IMR-90 (cell line): Measurements from ENCODE around the gene SRRM3. TPM values are rescaled to one million over a fixed set of nuclear protein-coding genes. Genes with fewer than 3 reads are reported as not detected.
"Not testable (repeated sequence)": the region's sequence is repeated elsewhere in the genome, so short reads cannot be mapped to it uniquely, and the experiment has no call there.

Source experiments
- ATAC-seq: fragments of 200-7000 bp; cut with Tn5 transposase; 2 replicates; pipeline ENCODE4 v1.9.1; 2020; ENCODE audit warnings: low read depth, mild to moderate bottlenecking, moderate library complexity
- BruUV-seq: library from RNA; stranded (reverse); fragments of 400-500 nt; replicated peaks from 2 replicates; lab custom pipeline; 2021; lab: Mats Ljungman, UMichigan
- CTCF ChIA-PET: fragments of 300-600 bp; formaldehyde crosslinking; extraction: SDS; loops from one replicate; lab custom pipeline; 2021; ENCODE audit warnings: antibody characterized with exemption; lab: Yijun Ruan, JAX
- POLR2A ChIA-PET: fragments of 300-600 bp; sonication (Branson Sonifier 250); formaldehyde crosslinking; loops from one replicate; lab custom pipeline; 2022; ENCODE audit warnings: antibody characterized with exemption; ENCODE audit not compliant: unreplicated experiment; lab: Charles Lee
- DNase-seq: peaks from one replicate; pipeline ENCODE4 v3.0.0; 2013
- H2AFZ ChIP-seq: replicated peaks from 2 replicates; pipeline ENCODE3; 2013; ENCODE audit warnings: low read length, mild to moderate bottlenecking; ENCODE audit not compliant: poor library complexity
- H2AK5ac ChIP-seq: 2 replicates; pipeline ENCODE4 v1.6.1; 2013; ENCODE audit warnings: low read depth, low read length, inconsistent platforms
- H2AK9ac ChIP-seq: replicated peaks from 2 replicates; pipeline ENCODE3; 2013; ENCODE audit warnings: mild to moderate bottlenecking, low read depth, low read length, moderate library complexity; ENCODE audit not compliant: poor library complexity
- H2BK120ac ChIP-seq: 2 replicates; pipeline ENCODE4 v1.6.1; 2013; ENCODE audit warnings: low read depth, low read length, inconsistent platforms
- H2BK15ac ChIP-seq: 3 replicates; pipeline ENCODE4 v1.6.1; 2013; ENCODE audit warnings: low read depth, low read length, inconsistent platforms
- H2BK20ac ChIP-seq: 2 replicates; pipeline ENCODE4 v1.6.1; 2013; ENCODE audit warnings: low read depth, mild to moderate bottlenecking, inconsistent platforms, low read length, moderate library complexity
- H2BK5ac ChIP-seq: 2 replicates; pipeline ENCODE4 v1.6.1; 2013; ENCODE audit warnings: mild to moderate bottlenecking, low read depth, low read length, inconsistent platforms; ENCODE audit not compliant: poor library complexity, severe bottlenecking
- H3K14ac ChIP-seq: replicated peaks from 2 replicates; pipeline ENCODE4 v1.6.1; 2013; ENCODE audit warnings: low read depth, low read length, inconsistent platforms
- H3K18ac ChIP-seq: 2 replicates; pipeline ENCODE4 v1.6.1; 2013; ENCODE audit warnings: low read depth, low read length, control low read depth
- H3K23ac ChIP-seq: 2 replicates; pipeline ENCODE4 v1.6.1; 2013; ENCODE audit warnings: low read depth, low read length, inconsistent platforms
- H3K27ac ChIP-seq: 2 replicates; pipeline ENCODE4 v1.5.1; 2013; ENCODE audit warnings: mild to moderate bottlenecking, control low read depth, low read length; ENCODE audit not compliant: insufficient read depth
- H3K27me3 ChIP-seq: 2 replicates; pipeline ENCODE4 v1.6.1; 2013; ENCODE audit warnings: low read length; ENCODE audit not compliant: control insufficient read depth, insufficient read depth
- H3K36me3 ChIP-seq: 2 replicates; pipeline ENCODE4 v1.6.1; 2013; ENCODE audit warnings: low read length, mixed read lengths; ENCODE audit not compliant: control insufficient read depth, insufficient read depth
- H3K4ac ChIP-seq: 2 replicates; pipeline ENCODE4 v1.6.1; 2013; ENCODE audit warnings: low read depth, low read length, inconsistent platforms
- H3K4me1 ChIP-seq: 2 replicates; pipeline ENCODE4 v1.6.1; 2013; ENCODE audit warnings: low read length, mixed read lengths; ENCODE audit not compliant: control insufficient read depth, insufficient read depth
- H3K4me2 ChIP-seq: 2 replicates; pipeline ENCODE4 v1.6.1; 2013; ENCODE audit warnings: low read depth, mild to moderate bottlenecking, control low read depth, low read length, moderate library complexity
- H3K4me3 ChIP-seq: 2 replicates; pipeline ENCODE4 v1.5.1; 2013; ENCODE audit warnings: low read depth, mild to moderate bottlenecking, control low read depth, low read length, moderate library complexity; ENCODE audit not compliant: insufficient read depth
- H3K56ac ChIP-seq: 2 replicates; pipeline ENCODE4 v1.6.1; 2013; ENCODE audit warnings: low read length, inconsistent platforms; ENCODE audit not compliant: insufficient read depth; ENCODE audit errors: extremely low read depth
- H3K79me1 ChIP-seq, 2 experiments: 2 replicates each; pipeline ENCODE4 v1.6.1; 2013; ENCODE audit warnings: low read length in 2 of 2, inconsistent platforms in 1 of 2, low read depth in 1 of 2
- H3K9ac ChIP-seq: 2 replicates; pipeline ENCODE4 v1.6.1; 2013; ENCODE audit warnings: low read depth, low read length, control low read depth
- H3K9me1 ChIP-seq: 2 replicates; pipeline ENCODE4 v1.6.1; 2013; ENCODE audit warnings: low read length, inconsistent platforms; ENCODE audit not compliant: insufficient read depth
- H3K9me3 ChIP-seq: 2 replicates; pipeline ENCODE4 v1.6.1; 2013; ENCODE audit warnings: low read length; ENCODE audit not compliant: control insufficient read depth, insufficient read depth
- H4K20me1 ChIP-seq: 2 replicates; pipeline ENCODE4 v1.6.1; 2013; ENCODE audit warnings: low read length, inconsistent platforms; ENCODE audit not compliant: insufficient read depth
- H4K5ac ChIP-seq: 2 replicates; pipeline ENCODE4 v1.6.1; 2013; ENCODE audit warnings: mild to moderate bottlenecking, low read depth, low read length, control low read depth
- H4K8ac ChIP-seq, 2 experiments: 2 replicates each; pipeline ENCODE4 v1.6.1; 2013; ENCODE audit warnings: low read depth in 2 of 2, low read length in 2 of 2, control low read depth in 1 of 2, inconsistent platforms in 1 of 2
- H4K91ac ChIP-seq: 2 replicates; pipeline ENCODE4 v1.6.1; 2013; ENCODE audit warnings: low read depth, low read length, inconsistent platforms; ENCODE audit not compliant: insufficient read depth
- MAFK ChIP-seq: IDR thresholded peaks from 2 replicates; pipeline ENCODE4 v1.6.1; 2012; ENCODE audit warnings: low read depth, low read length, improper control_type of control experiment
- NFE2L2 ChIP-seq: fragments of 150-350 bp; IDR thresholded peaks from 2 replicates; pipeline ENCODE4 v1.6.1; 2016; ENCODE audit warnings: low read depth, mild to moderate bottlenecking, low read length
- RCOR1 ChIP-seq: IDR thresholded peaks from 2 replicates; pipeline ENCODE4 v1.6.1; 2012; ENCODE audit warnings: mild to moderate bottlenecking, low read length, improper control_type of control experiment; ENCODE audit not compliant: insufficient replicate concordance
- WGBS, 2 experiments: methylation state at CpG; one replicate each; pipeline versions ENCODE4 v1.1.5 to v1.1.7; 2013; ENCODE audit warnings: missing lambda C conversion rate in 2 of 2; ENCODE audit not compliant: insufficient read length in 1 of 2; ENCODE audit errors: extremely low coverage in 2 of 2; 5-methylcytosine and 5-hydroxymethylcytosine counted together
- dilution Hi-C: fragments of 300-500 bp; cut with HindIII; formaldehyde crosslinking; loops from one replicate; pipeline ENCODE4 v1.14.3; 2018; ENCODE audit warnings: low sequenced_read_pairs; ENCODE audit not compliant: unreplicated experiment
- in situ Hi-C: fragments of 300-500 bp; cut with MboI; formaldehyde crosslinking; loops from 3 replicates; pipeline ENCODE4 v1.14.3; 2019; ENCODE audit warnings: low sequenced_read_pairs, inconsistent platforms, mixed read lengths
- intact Hi-C: fragments of 100-400 bp; cut with micrococcal nuclease; formaldehyde crosslinking; loops from 2 replicates; pipeline ENCODE4 v1.10.0; 2022
- polyA plus RNA-seq, 3 experiments: library from polyadenylated mRNA; depleted of rRNA; stranded (reverse); fragments of >200 nt; gene quantifications; 2 replicates each; pipeline ENCODE4 v1.2.3, GENCODE V29; 2012; ENCODE audit warnings: low replicate concordance in 1 of 3
- total RNA-seq: library from RNA; depleted of rRNA; stranded (reverse); fragments of >200 nt; gene quantifications from 2 replicates; pipeline ENCODE4 v1.2.3, GENCODE V29; 2012

The SRRM3 gene
- total and polyA plus RNA-seq, 2 of the 4 experiments (the other 2 are of a cell fraction): 0.18 to 2.5 TPM

GRCh38 chr7:76304888-76305375 lies 103.2 kb downstream of the SRRM3 start:
- dilution Hi-C loops: no loop called here
- Histone ChIP-seq H4K20me1 (peaks cover 15% of the 10 kb centered on the region), H3K79me1 (peaks cover 0 to 19% of the 10 kb centered on the region in 2 experiments; a peak in 3 of 4 replicates), H2AK5ac (0 out of 2 replicates have a peak overlapping the region, but pooled peaks have one; percentile 38), H3K14ac (0 out of 2 replicates have a peak overlapping the region, but pooled peaks have one; percentile 16), H2BK5ac (no peak overlapping the region), H3K9me1 (0 out of 2 replicates have a peak, but pooled peaks cover 5% of the 10 kb centered on the region), H2BK20ac (no peak overlapping the region), H4K5ac (no peak overlapping the region), H2BK120ac (no peak overlapping the region), H3K23ac (peak overlapping the region; percentile 41; the same call in 1 of the 2 replicates), H3K27ac (peak overlapping the region; percentile 52; the same call in 1 of the 2 replicates), H4K8ac (no peak overlapping the region), H3K18ac (no peak overlapping the region), H3K9me3 (0 out of 2 replicates have a peak, but pooled peaks cover 2% of the 10 kb centered on the region), H4K91ac (no peak overlapping the region), H3K4me2 (peak overlapping the region; percentile 10; the same call in 1 of the 2 replicates), H3K36me3 (peaks cover 10% of the 10 kb centered on the region), H3K56ac (no peak overlapping the region), H3K9ac (no peak overlapping the region), H3K27me3 (no peaks in the 10 kb centered on the region), H3K4ac (no peak overlapping the region), H2AFZ (no peak overlapping the region), H3K4me3 (no peak overlapping the region), H2AK9ac (no peak overlapping the region), H3K4me1 (peaks cover 18% of the 10 kb centered on the region), H2BK15ac (no peak overlapping the region)
- CTCF ChIA-PET: no interaction called here
- in situ Hi-C loops: no loop called here
- intact Hi-C loops: no loop called here
- POLR2A ChIA-PET: interaction anchor here (1.0 to 1.2 kb wide), 2 partner anchors 13 to 18 kb away, joined by 3 to 5 read pairs; no protein-coding TSS in a partner anchor
- ATAC-seq: no peak
- no TSS peak for BruUV-seq
- 69% methylated on average over 6 of the region's 10 CpGs; no CpG with 5 or more reads in 1 of the 2 experiments for WGBS, 2 experiments
- TF ChIP-seq NFE2L2 (no peak), RCOR1 (no peak), MAFK (no peak)
- DNase-seq: no peak

GRCh38 chr7:76308874-76309273 lies 107.2 kb downstream of the SRRM3 start:
- Histone ChIP-seq H3K4me1 (peaks cover 16% of the 10 kb centered on the region), H3K79me1 (peaks cover 0 to 13% of the 10 kb centered on the region in 2 experiments; a peak in 3 of 4 replicates), H4K20me1 (peaks cover 11% of the 10 kb centered on the region)
- H3K4ac ChIP-seq, DNase-seq, H4K5ac ChIP-seq, H2BK20ac ChIP-seq, H2BK120ac ChIP-seq, ATAC-seq, dilution Hi-C loops, H2AK5ac ChIP-seq, H3K9ac ChIP-seq, H3K56ac ChIP-seq, H2AFZ ChIP-seq, H3K27ac ChIP-seq, H2BK5ac ChIP-seq, in situ Hi-C loops, H4K8ac ChIP-seq, H3K23ac ChIP-seq, BruUV-seq, H2BK15ac ChIP-seq, H3K36me3 ChIP-seq, H2AK9ac ChIP-seq, intact Hi-C loops, H3K4me3 ChIP-seq, H3K4me2 ChIP-seq, H3K9me3 ChIP-seq, H3K9me1 ChIP-seq, H3K18ac ChIP-seq, H4K91ac ChIP-seq, H3K27me3 ChIP-seq, H3K14ac ChIP-seq, POLR2A ChIA-PET: not testable (repeated sequence)
- CTCF ChIA-PET: interaction anchor here (1.1 kb wide), 1 partner anchor 130 kb away, joined by 3 read pairs; no protein-coding TSS in a partner anchor
- 98% methylated on average over 7 of the region's 12 CpGs; no CpG with 5 or more reads in 1 of the 2 experiments for WGBS, 2 experiments
